Stimulated activated naive CD4-positive, alpha-beta T cell treated with Interleukin-2 at 50 U/mL for 16 hours (primary cell): Measurements from ENCODE around the gene BTBD19.

Experiments used
- DNase-seq: peaks from one replicate; lab custom pipeline; 2025; lab: John Stamatoyannopoulos, UW

BTBD19 gene

DNA sequence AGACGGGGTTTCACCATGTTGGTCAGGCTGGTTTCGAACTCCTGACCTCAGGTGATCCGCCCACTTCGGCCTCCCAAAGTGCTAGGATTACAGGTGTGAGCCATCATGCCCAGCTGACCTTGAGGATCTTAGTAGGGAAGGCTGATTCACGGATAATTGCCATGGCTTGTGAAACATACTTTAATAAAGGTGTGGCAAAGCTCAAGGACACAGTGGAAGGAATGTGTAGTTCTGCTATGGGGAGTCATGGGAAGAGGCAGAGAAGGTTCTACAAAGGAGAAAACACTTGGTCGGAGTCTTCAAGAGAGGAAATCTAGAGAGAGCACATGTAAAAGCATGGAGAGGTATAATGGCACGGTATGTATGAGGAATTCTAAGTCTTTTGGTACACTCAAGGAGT is 47.4 kb downstream of the BTBD19 start:
- DNase-seq: no peak

DNA sequence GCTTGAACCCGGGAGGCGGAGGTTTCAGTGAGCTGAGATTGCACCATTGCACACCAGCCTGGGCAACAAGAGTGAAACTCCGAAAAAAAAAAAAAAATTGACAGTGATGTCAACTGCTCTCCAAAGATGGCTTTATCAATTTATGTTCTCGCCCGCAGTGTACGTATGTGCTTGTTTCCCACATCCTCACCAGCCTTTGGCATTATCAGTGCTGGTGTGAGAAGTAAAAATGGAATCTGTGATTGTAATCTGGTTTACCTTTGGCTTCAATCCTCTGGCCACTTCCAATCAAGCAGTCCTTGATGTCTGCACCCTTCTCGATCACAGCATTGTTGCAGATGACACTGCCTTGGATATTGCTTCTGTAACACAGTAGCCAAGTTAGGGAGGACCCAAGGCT is 49.1 kb downstream of the BTBD19 start:
- DNase-seq: no peak

DNA sequence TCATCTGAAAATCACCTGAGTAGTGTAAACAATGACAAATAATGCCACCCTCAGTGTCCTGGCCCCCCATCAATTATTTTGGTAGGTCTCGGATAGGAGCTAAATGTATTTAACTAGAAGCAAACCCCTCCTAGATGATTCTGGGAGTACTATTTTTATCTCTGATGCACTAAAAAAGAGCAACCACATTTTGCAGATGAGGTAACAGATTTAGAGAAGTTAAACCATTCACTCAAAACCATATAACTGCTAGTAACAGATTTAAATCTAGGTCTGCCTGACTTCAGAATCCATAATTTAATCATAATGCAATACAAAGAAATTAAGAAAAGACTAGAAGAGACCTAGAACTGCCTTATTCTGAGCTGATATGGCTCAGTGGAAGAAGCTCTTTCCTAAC is 52.0 kb downstream of the BTBD19 start:
- DNase-seq: no peak

DNA sequence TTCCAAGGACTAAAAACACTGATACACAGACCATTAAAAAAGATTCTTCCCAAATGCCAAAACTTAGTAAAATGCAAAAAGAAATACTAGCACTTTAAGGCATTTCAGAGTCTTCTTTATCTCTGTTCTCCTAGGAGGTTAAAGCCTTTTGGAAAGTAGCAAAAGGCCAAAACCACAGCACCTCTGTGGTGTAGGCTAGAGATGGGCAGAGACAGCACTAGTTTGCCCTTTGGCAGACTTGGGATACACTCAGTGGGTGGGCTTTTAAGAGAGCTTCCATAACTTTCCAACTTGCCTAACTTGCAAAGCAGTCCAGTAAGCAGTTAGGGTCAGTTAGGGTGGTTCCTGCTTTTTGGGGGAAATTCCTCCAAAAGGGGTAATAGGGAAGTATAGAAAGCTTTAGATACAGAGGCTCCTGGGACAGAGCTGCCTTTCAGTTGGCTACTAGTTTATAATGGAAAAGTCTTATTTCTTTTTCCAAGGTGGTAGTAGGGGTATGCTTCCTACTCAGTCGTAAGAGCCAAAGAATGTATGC is 52.6 kb downstream of the BTBD19 start:
- no peak for DNase-seq

DNA sequence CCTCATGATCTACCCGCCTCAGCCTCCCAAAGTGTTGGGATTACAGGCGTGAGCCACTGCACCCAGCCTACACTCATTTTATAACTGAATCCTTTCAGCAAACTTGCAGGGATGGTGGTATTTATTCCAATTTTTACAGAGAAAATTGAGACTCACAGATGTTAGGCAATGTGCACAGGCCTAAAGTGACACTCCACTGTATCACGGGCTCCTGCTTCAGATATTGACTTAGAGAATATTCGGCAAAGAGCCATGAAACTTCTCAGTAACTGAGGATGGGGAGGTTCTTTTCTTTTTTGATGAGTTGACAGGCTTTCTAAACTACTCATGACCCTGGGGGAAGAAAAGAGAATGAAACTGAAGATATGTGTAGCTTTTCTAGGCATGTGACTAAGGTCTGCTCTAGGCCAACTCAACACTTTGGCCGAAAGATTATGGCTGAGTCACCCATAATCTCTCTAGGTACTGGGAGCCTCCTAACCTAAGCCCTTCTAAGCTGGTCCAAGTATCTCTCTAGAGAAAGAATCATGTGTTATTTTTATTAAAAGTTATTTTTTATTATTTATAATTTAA is 54.6 kb downstream of the BTBD19 start:
- DNase-seq: no peak
